A549 (cell line): ENCODE results near the gene RALGPS2. TPM values are rescaled to one million over a fixed set of nuclear protein-coding genes. Genes with fewer than 3 reads are reported as not detected.

Experiments
- ATAC-seq, 2 experiments: fragments of 200-7000 bp in 1 of 2; fragments of >200 bp in 1 of 2; cut with Nextera tagmentation in 1 of 2; cut with Tn5 transposase in 1 of 2; 3 replicates each; pipeline versions ENCODE4 v1.8.0 to v1.9.1; 2018 to 2020; ENCODE audit warnings: mild to moderate bottlenecking in 1 of 2, moderate library complexity in 1 of 2
- CTCF ChIA-PET: fragments of 300-600 bp; sonication (Branson Sonifier 250); formaldehyde crosslinking; extraction: SDS; loops from one replicate; lab custom pipeline; 2021; ENCODE audit warnings: antibody characterized with exemption, inconsistent platforms; lab: Yijun Ruan, JAX
- POLR2A ChIA-PET: fragments of 350-600 bp; formaldehyde crosslinking; extraction: SDS; loops from one replicate; lab custom pipeline; 2021; ENCODE audit warnings: antibody characterized with exemption, inconsistent platforms; lab: Yijun Ruan, JAX
- DNase-seq, 2 experiments: peaks; one replicate each; pipeline versions ENCODE4 v3.0.0 to v3.0.0-alpha.2; 2011 to 2016; ENCODE audit warnings: low read depth in 1 of 2, low spot score in 1 of 2
- FAIRE-seq: peaks from 2 replicates; lab custom pipeline; 2011; peaks lifted over from hg19 to GRCh38; lab: Jason Lieb, UNC
- H3K27ac ChIP-seq, 2 experiments: fragments of >200 bp; sonication (Bioruptor Twin); formaldehyde crosslinking; 3 replicates each; pipeline ENCODE4 v1.5.1; 2016 to 2017
- H3K4me1 ChIP-seq: fragments of >200 bp; sonication (Bioruptor Twin); formaldehyde crosslinking; 3 replicates; pipeline ENCODE4 v1.6.1; 2016
- H3K4me2 ChIP-seq: fragments of >200 bp; sonication (Bioruptor Twin); formaldehyde crosslinking; 3 replicates; pipeline ENCODE4 v1.6.1; 2016
- H3K4me3 ChIP-seq: fragments of >200 bp; sonication (Bioruptor Twin); formaldehyde crosslinking; 3 replicates; pipeline ENCODE4 v1.5.1; 2016
- H3K9me3 ChIP-seq: fragments of >200 bp; sonication (Bioruptor Twin); formaldehyde crosslinking; 3 replicates; pipeline ENCODE4 v1.6.1; 2016
- HOXB5 ChIP-seq: fragments of 250-450 bp; sonication (Bioruptor Pico); IDR thresholded peaks from 2 replicates; pipeline ENCODE4 v1.5.0; 2020; ENCODE audit warnings: mild to moderate bottlenecking, moderate library complexity
- JUNB ChIP-seq: fragments of >200 bp; sonication (Bioruptor Twin); formaldehyde crosslinking; IDR thresholded peaks from 2 replicates; pipeline ENCODE4 v1.6.1; 2016
- MYC ChIP-seq: IDR thresholded peaks from 2 replicates; pipeline ENCODE4 v1.6.1; 2012; ENCODE audit warnings: mild to moderate bottlenecking, inconsistent platforms, low read length, improper control_type of control experiment, borderline replicate concordance
- RAD21 ChIP-seq, 2 experiments: fragments of >200 bp in 1 of 2; sonication (Bioruptor Twin) in 1 of 2; formaldehyde crosslinking in 1 of 2; IDR thresholded peaks in 1 of 2; conservative IDR thresholded peaks in 1 of 2; 2 replicates in 1 of 2; 3 replicates in 1 of 2; pipeline ENCODE4 v1.6.1; 2012 to 2018; ENCODE audit warnings: inconsistent platforms in 1 of 2
- SREBF2 ChIP-seq: fragments of 450-650 bp; IDR thresholded peaks from 2 replicates; pipeline ENCODE4 v1.6.1; 2014; ENCODE audit warnings: mild to moderate bottlenecking, moderate library complexity
- TP53 ChIP-seq: fragments of 250-450 bp; sonication (Bioruptor Pico); IDR thresholded peaks from 2 replicates; pipeline ENCODE4 v1.5.0; 2021; ENCODE audit warnings: mild to moderate bottlenecking, moderate library complexity
- ZFP36 ChIP-seq: fragments of 450-650 bp; IDR thresholded peaks from 2 replicates; pipeline ENCODE4 v1.6.1; 2014; ENCODE audit warnings: borderline replicate concordance; ENCODE audit not compliant: partially characterized antibody
- ZNF302 ChIP-seq: fragments of 250-450 bp; sonication (Bioruptor Pico); IDR thresholded peaks from 2 replicates; pipeline ENCODE4 v1.9.0; 2021; ENCODE audit warnings: inconsistent platforms, mild to moderate bottlenecking, moderate library complexity
- WGBS: methylation state at CpG from one replicate; pipeline ENCODE4 v1.1.6; 2017; ENCODE audit errors: missing lambda C conversion rate; 5-methylcytosine and 5-hydroxymethylcytosine counted together
- polyA plus RNA-seq, 4 experiments: library from polyadenylated mRNA; depleted of rRNA in 3 of 4; stranded (reverse); fragments of >200 nt; fragmentation: RNase III in 1 of 4; extraction: RNeasy Plus Mini Kit Qiagen cat#74134 plus additional on column Dnase treatment in 1 of 4; gene quantifications; 2 replicates in 3 of 4; 3 replicates in 1 of 4; pipeline ENCODE4 v1.2.3, GENCODE V29; 2011 to 2017
- small RNA-seq, 6 experiments: library from RNA; depleted of rRNA; stranded (forward); fragments of <200 nt; gene quantifications; one replicate each; pipeline ENCODE3, GENCODE V24; 2012

Gene RALGPS2
- polyA plus RNA-seq, 2 of the 4 experiments (the other 2 are of a cell fraction) = 11.8 to 18.6 TPM

DNA sequence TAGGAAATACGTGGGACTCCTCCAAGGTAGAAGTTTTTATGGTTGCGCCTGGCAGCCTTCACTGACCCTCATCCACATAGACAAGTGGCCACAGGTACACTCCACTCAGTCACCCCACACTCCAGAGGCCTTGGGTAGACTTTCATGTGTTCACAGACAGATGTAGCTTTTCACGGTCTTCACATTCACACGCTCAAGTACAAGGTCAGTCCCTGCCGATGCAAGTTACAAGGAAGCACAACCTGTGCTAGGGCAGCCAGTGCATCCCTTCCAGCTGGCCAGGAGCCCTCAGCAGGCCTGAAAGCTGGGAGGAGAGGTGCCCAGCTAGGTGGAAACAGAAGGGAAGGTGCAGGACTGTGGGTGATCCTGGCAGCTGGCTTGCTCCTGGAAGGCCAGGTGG, 245.1 kb downstream of the RALGPS2 start:
- FAIRE-seq (no peak), ATAC-seq (no peak), DNase-seq (no peak)
- ChIA-PET CTCF (interaction anchor here (1.0 to 1.7 kb wide), 2 partner anchors 33 to 35 kb away, joined by 3 to 9 read pairs; no protein-coding TSS in a partner anchor), POLR2A (interaction anchor here (1.0 kb wide), 1 partner anchor 13 kb away, joined by 10 read pairs; no protein-coding TSS in a partner anchor)
- no peak for TF ChIP-seq ZFP36
- TF ChIP-seq HOXB5 (CRISPR knock-in tag) = no peak
- TF ChIP-seq MYC = no peak
- TF ChIP-seq SREBF2 = no peak
- TF ChIP-seq JUNB = no peak
- no peak for TF ChIP-seq RAD21 (conservative IDR thresholded peaks at IDR 0.05 in 1 of 2, IDR thresholded peaks at IDR 0.05 in 1 of 2)
- TF ChIP-seq ZNF302 (CRISPR knock-in tag) = no peak
- TF ChIP-seq TP53 (CRISPR knock-in tag) = no peak
- no peak overlapping the region for H3K27ac ChIP-seq
- peaks cover 2% of the 10 kb centered on the region; the same call in 1 of the 3 replicates for H3K9me3 ChIP-seq
- 85% methylated on average over 5 of the region's 5 CpGs for WGBS
- no peaks in the 10 kb centered on the region for H3K4me1 ChIP-seq
- H3K4me3 ChIP-seq = no peak overlapping the region
- H3K4me2 ChIP-seq = no peak overlapping the region

Small RNA genes lying within 50 kb of the gene (small RNA-seq; reads per million reads assigned to genes)
- gene MIR4424 = 0 reads per million in 6 experiments
- 0 reads per million in 6 experiments for gene RF00092

Other genes starting within 250 kb of the RALGPS2 start
- gene CLEC20A, start 228.3 kb upstream of the RALGPS2 start, polyA plus RNA-seq (2011; rRNA removed) = not detected in 2 replicates
- not detected in 3 replicates for gene CLEC20A, start 228.3 kb upstream of the RALGPS2 start, polyA plus RNA-seq (2017; fragmentation: RNase III; extraction: RNeasy Plus Mini Kit Qiagen cat#74134 plus additional on column Dnase treatment)
- not detected in 2 replicates for gene TEX35, start 212.1 kb upstream of the RALGPS2 start, polyA plus RNA-seq (2011; rRNA removed)
- 0.05 TPM in 1 of 3 replicates, not detected in the others for gene TEX35, start 212.1 kb upstream of the RALGPS2 start, polyA plus RNA-seq (2017; fragmentation: RNase III; extraction: RNeasy Plus Mini Kit Qiagen cat#74134 plus additional on column Dnase treatment)
- 0.12 and 0.30 TPM in 2 replicates for gene ANGPTL1, start 145.8 kb downstream of the RALGPS2 start, polyA plus RNA-seq (2011; rRNA removed)
- not detected in 3 replicates for gene ANGPTL1, start 145.8 kb downstream of the RALGPS2 start, polyA plus RNA-seq (2017; fragmentation: RNase III; extraction: RNeasy Plus Mini Kit Qiagen cat#74134 plus additional on column Dnase treatment)